AG09309 (cell line): ENCODE results near the gene PPP6R3.

Source experiments
- DNase-seq: peaks from one replicate; pipeline ENCODE4 v3.0.0-alpha.2; 2010; ENCODE audit warnings: low read depth
- H3K4me3 ChIP-seq: 2 replicates; pipeline ENCODE4 v1.5.1; 2011; ENCODE audit warnings: mild to moderate bottlenecking, low read depth, low read length, moderate library complexity; ENCODE audit not compliant: control insufficient read depth
- TF ChIP-seq, protein P1 (sequence below): IDR thresholded peaks from 2 replicates; pipeline ENCODE4 v1.5.1; 2011; ENCODE audit warnings: mild to moderate bottlenecking, low read depth, low read length, inconsistent platforms; ENCODE audit not compliant: insufficient read depth, control insufficient read depth; ENCODE audit errors: missing control alignments

PPP6R3 gene

DNA sequence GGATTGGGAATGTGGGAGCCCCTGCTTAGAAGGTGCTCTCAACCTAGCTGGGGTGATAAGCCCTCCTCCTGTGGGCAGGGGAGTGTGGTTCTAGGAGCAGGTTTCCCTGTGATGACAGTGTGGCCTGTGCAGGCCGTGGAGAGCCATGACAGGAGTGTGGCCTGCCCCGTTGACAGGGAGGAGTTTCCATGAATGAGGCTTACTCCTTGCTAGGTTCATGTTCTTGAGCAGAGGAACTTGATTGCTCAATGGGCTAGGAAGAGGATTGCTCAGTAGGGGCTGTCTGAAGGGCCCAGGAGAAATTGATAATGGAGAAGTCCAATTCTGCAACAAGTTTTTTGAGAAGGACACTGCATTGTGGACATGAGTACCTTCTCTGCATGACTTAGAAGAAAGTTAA lies 92.0 kb downstream of the PPP6R3 start:
- no peak overlapping the region for H3K4me3 ChIP-seq
- TF ChIP-seq, protein P1, sequence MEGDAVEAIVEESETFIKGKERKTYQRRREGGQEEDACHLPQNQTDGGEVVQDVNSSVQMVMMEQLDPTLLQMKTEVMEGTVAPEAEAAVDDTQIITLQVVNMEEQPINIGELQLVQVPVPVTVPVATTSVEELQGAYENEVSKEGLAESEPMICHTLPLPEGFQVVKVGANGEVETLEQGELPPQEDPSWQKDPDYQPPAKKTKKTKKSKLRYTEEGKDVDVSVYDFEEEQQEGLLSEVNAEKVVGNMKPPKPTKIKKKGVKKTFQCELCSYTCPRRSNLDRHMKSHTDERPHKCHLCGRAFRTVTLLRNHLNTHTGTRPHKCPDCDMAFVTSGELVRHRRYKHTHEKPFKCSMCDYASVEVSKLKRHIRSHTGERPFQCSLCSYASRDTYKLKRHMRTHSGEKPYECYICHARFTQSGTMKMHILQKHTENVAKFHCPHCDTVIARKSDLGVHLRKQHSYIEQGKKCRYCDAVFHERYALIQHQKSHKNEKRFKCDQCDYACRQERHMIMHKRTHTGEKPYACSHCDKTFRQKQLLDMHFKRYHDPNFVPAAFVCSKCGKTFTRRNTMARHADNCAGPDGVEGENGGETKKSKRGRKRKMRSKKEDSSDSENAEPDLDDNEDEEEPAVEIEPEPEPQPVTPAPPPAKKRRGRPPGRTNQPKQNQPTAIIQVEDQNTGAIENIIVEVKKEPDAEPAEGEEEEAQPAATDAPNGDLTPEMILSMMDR: no peak
- no peak for DNase-seq

DNA sequence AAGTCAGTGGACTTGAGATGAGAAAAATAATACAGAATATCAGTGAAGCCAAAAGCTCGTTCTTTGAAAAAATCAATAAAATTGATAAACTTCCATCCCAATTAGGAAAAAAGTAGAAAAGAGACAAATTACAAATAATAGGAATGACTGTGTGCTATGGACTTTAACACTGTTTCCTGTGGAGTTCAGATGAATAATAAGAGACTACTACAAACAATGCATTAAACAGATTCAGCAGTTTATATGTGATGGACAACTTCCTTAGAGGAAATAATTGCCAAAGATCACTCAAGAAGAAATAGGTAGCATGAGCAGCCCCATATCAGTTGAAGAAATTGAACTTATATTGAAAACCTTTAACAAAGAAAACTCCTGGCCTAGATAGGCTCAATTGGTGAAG lies 99.7 kb downstream of the PPP6R3 start:
- TF ChIP-seq, protein P1: no peak
- no peak for DNase-seq
- no peak overlapping the region for H3K4me3 ChIP-seq

DNA sequence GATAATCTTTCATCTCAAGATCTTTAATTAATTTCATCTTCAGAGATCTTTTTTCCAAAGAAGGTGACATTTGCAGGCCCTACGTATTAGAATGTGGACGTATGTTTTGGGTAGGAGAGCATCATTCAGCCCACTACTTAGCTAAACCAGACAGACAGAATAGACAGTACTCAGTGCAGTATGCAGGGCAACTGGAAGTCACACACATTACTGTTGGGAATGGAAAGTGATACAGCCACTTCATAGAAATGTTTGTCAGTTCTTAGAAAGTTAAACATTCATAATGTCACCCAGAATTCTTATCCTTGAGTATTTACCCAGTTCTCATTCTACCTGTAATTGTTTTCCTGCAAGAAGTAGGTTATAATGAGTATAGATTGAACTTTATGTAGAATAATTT lies 102.9 kb downstream of the PPP6R3 start:
- H3K4me3 ChIP-seq: no peak overlapping the region
- no peak for DNase-seq
- TF ChIP-seq, protein P1: no peak

DNA sequence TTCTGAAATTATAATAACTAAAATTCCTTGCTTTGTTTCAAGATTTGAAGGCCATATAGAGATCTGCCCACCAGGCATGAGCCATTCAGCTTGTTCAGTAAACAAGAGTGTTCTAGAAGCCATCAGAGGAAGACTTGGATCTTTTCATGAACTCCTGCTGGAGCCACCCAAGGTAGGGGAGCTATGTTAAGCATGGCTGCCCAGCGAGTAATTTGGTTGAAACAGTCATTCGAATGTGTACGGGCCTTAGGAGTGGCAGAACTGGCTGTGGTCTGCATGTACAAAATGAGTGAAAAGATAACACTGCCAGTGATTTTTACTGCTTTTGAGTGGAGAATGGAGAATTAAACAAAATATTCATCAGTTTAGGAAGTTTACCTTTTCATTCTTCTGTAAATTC lies 103.7 kb downstream of the PPP6R3 start:
- H3K4me3 ChIP-seq: no peak overlapping the region
- no peak for DNase-seq
- TF ChIP-seq, protein P1: no peak

DNA sequence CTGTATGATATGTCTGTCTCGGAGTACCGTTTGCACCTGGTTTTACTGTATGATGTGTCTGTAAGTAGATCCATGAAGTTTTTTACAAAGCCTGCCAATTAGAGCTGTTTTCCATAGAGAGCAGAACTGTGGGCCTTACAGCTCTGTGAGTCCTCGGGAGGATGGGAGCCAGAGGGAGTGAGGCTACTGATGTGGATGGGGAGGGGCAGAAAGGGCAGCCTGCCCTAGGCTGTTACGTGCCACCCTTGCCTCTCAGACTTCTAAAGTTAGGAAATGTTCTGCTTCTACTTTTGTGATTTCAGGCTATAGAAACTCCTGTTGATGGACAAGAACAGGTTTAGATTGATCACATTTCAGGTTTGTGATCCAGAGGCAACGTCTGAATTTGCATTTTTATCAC lies 105.2 kb downstream of the PPP6R3 start:
- H3K4me3 ChIP-seq: no peak overlapping the region
- DNase-seq: no peak
- TF ChIP-seq, protein P1: no peak

DNA sequence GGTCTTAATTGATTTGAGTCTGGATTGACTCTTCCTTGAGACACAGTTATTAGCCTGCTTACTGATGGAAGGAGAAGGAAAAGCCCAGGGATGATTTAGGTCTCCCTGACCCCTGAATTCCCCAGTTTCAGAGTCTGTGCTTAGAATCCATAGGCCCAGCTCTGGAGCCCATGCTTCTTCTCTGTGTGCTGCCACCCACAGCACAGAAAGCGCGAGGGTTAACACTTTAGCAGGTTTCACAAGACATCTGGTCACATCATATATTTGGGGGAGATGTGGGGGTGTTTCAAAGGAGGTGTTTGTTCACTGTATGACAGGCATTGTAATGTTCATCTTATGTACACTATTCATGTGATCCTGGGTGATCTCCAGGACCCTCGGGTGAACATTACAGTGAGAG lies 107.0 kb downstream of the PPP6R3 start:
- H3K4me3 ChIP-seq: no peak overlapping the region
- TF ChIP-seq, protein P1: no peak
- DNase-seq: no peak

DNA sequence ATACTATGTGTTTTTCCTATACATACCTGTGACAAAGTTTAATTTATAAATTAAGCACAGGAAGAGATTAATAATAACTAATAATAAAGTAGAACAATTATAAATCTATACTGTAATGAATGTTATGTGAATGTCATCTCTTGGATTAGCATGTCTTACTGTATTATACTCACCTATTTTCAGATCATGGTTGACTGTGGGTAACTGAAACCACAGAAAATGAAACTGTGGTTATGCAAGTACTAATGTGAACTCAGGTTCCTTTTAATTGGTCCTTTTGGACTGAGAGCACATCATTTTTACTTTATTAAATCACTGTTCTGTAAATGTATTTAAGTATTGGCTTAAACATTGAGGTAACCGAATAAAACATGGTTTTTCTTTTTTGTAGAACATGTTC lies 108.8 kb downstream of the PPP6R3 start:
- H3K4me3 ChIP-seq: no peak overlapping the region
- TF ChIP-seq, protein P1: no peak
- no peak for DNase-seq
